Measurements from ENCODE around the gene FOLR1.
A peak's percentile ranks its signal among the peaks of the same experiment; 100 is the strongest.
"Not testable (repeated sequence)": the region's sequence is repeated elsewhere in the genome, so short reads cannot be mapped to it uniquely, and the experiment has no call there.

FOLR1 gene

DNA sequence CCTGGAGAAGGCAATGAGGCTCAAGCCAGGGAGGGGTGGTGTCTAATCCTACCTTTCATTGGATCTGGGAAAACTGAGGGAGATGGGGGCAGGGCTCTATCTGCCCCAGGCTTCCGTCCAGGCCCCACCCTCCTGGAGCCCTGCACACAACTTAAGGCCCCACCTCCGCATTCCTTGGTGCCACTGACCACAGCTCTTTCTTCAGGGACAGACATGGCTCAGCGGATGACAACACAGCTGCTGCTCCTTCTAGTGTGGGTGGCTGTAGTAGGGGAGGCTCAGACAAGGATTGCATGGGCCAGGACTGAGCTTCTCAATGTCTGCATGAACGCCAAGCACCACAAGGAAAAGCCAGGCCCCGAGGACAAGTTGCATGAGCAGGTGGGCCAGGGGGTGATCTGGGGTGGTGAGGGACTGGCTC lies at the start of gene FOLR1:
TSS of gene FOLR1 (plus strand) at position 180 of the 421 bp plus-strand sequence. CDS start at position 214, 34 bp downstream.
- TF ChIP-seq, protein P1, sequence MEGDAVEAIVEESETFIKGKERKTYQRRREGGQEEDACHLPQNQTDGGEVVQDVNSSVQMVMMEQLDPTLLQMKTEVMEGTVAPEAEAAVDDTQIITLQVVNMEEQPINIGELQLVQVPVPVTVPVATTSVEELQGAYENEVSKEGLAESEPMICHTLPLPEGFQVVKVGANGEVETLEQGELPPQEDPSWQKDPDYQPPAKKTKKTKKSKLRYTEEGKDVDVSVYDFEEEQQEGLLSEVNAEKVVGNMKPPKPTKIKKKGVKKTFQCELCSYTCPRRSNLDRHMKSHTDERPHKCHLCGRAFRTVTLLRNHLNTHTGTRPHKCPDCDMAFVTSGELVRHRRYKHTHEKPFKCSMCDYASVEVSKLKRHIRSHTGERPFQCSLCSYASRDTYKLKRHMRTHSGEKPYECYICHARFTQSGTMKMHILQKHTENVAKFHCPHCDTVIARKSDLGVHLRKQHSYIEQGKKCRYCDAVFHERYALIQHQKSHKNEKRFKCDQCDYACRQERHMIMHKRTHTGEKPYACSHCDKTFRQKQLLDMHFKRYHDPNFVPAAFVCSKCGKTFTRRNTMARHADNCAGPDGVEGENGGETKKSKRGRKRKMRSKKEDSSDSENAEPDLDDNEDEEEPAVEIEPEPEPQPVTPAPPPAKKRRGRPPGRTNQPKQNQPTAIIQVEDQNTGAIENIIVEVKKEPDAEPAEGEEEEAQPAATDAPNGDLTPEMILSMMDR (IDR thresholded peaks at IDR 0.05; ENCODE audit: control insufficient read depth, insufficient read depth, low read depth, low read length, missing control alignments): no peak
- DNase-seq (ENCODE audit: low read depth): no peak
- no peak within 1 kb of the TSS for H3K4me3 ChIP-seq (ENCODE audit: control insufficient read depth, low read depth, low read length)

- H3K4me3 ChIP-seq (ENCODE audit: control insufficient read depth, low read depth, low read length); DNase-seq (ENCODE audit: low read depth): not testable (repeated sequence)
These were observed 49.4 kb upstream of the FOLR1 start for GRCh38 chr11:72142543-72142942.

GRCh38 chr11:72144807-72145565 lies 47.0 kb upstream of the FOLR1 start:
- peak; percentile 70 for DNase-seq (ENCODE audit: low read depth)
- TF ChIP-seq, protein P1 (IDR thresholded peaks at IDR 0.05; ENCODE audit: control insufficient read depth, insufficient read depth, low read depth, low read length, missing control alignments): no peak
- H3K4me3 ChIP-seq (ENCODE audit: control insufficient read depth, low read depth, low read length): no peak overlapping the region

DNA sequence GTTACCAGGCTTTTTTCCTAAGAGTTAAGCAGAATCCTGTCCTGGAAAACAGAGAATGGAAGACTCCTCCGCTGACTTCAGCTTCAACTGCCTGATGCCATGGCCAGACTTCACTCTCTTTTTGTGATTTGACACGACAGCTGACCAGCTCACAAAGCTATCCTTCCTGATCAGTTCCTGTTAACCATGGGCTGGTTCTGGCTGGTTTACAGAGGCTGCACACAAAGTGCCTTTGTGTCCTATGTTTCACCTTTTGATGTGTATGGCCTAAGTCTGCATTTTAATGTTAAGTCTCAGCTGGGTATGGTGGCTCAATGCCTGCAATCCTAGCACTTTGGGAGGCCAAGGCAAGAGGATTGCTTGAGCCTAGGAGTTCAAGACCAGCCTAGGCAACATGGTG lies 45.3 kb upstream of the FOLR1 start:
- TF ChIP-seq, protein P1 (IDR thresholded peaks at IDR 0.05; ENCODE audit: control insufficient read depth, insufficient read depth, low read depth, low read length, missing control alignments): no peak
- DNase-seq (ENCODE audit: low read depth): no peak
- no peak overlapping the region for H3K4me3 ChIP-seq (ENCODE audit: control insufficient read depth, low read depth, low read length)

DNA sequence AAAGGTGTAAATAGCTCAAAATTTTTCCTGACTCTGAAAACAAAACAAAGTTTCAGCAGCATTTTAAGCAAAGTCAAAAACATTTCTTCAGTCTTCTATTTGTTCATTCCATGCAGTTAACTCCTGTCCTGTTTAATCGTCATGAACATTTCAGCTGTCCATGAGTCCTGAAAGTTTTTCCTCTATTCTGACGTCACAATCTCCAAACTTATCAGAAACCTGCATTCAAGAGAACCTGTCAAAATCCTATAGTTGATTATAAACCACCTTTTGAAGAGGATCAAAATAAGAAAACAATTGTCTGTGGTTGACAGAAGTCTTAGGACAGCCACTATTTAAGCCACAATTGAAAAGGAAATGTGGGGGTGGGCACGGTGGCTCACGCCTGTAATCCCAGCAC lies 41.1 kb upstream of the FOLR1 start:
- TF ChIP-seq, protein P1 (IDR thresholded peaks at IDR 0.05; ENCODE audit: control insufficient read depth, insufficient read depth, low read depth, low read length, missing control alignments): no peak
- DNase-seq (ENCODE audit: low read depth): no peak
- H3K4me3 ChIP-seq (ENCODE audit: control insufficient read depth, low read depth, low read length): no peak overlapping the region

GRCh38 chr11:72153874-72154273 lies 38.1 kb upstream of the FOLR1 start:
- not testable (repeated sequence) for H3K4me3 ChIP-seq (ENCODE audit: control insufficient read depth, low read depth, low read length); DNase-seq (ENCODE audit: low read depth)

DNA sequence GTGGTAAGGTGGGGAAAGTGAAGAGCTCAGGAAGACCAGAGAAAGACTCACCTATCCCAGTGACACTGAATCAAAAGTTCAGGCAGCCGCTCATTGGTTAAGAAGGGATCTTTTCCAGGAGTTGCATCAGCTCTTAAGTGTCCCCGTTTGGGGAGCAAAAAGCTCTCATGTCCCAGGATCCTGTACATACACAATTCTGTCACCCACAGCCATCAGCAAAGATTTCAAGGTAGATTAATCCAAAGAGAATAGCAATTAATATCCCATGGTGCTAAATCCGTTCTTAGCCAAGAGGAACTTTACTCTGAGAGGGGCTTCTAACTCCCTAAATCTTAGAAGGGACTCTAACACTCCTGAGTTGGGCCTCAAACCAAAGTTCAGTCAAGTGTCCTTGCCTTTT lies 37.1 kb upstream of the FOLR1 start:
- no peak for DNase-seq (ENCODE audit: low read depth)
- TF ChIP-seq, protein P1 (IDR thresholded peaks at IDR 0.05; ENCODE audit: control insufficient read depth, insufficient read depth, low read depth, low read length, missing control alignments): no peak
- H3K4me3 ChIP-seq (ENCODE audit: control insufficient read depth, low read depth, low read length): no peak overlapping the region

DNA sequence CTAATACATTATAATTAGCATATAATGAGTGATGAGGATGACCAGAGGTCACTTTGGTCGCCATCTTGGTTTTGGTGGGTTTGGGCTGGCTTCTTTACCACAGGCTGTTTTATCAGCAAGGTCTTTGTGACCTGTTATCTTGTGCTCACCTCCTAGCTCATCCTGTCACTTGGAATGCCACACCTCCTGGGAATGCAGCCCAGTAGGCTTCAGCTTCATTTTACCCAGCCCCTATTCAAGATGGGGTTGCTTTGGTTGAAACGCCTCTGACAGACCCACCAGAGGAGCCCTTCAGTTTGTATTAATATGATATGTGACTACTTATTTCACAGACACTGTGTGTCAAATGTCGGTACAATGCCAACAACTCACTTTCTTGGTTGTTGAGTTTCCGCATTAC lies 36.2 kb upstream of the FOLR1 start:
- TF ChIP-seq, protein P1 (IDR thresholded peaks at IDR 0.05; ENCODE audit: control insufficient read depth, insufficient read depth, low read depth, low read length, missing control alignments): no peak
- no peak for DNase-seq (ENCODE audit: low read depth)
- H3K4me3 ChIP-seq (ENCODE audit: control insufficient read depth, low read depth, low read length): no peak overlapping the region

Measured in AG09309 (cell line).